Activated T-cell treated with anti-CD3 and anti-CD28 coated beads for 4 hours (primary cell): ENCODE measurements around the gene FTSJ1.

Source experiments
- DNase-seq: peaks from one replicate; pipeline ENCODE4 v3.0.0-alpha.2; 2020

Gene FTSJ1

DNA sequence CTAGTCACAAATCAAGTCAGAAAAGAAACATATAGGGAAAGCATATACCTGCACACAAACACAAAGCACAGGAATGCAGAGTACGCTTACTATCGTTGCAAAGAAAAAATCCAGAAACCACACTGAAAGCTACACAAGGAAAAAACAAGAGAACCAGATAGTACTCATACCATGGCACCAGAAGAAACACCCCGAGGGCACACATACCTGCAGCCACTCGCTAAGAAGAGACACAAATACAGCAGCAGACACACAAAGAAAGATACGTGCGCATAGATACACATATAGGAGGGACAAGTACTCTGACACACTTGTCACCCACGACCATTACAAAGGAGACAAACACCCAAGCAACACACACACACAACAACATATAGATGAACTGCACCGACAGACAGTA lies 4.5 kb upstream of the FTSJ1 start:
- DNase-seq, result no peak

DNA sequence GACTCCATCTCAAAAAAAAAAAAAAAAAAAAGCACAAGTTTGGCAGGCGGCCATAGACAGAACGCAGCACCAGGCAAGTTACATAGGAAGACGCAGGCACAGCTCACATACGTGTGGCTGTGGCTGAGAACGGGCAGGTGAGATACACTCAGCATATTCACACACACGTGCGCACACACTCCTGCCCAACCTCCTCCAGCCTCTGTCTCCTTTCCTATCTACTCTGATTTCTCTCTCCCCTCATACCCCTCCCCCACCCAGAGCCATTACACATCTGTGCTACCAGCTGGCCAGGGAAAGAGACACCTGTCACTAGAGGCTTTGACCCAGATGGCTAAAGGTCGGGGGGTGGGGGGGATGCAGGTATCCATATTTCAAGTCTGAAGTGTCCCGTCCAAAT lies 3.8 kb upstream of the FTSJ1 start:
- DNase-seq, result no peak

DNA sequence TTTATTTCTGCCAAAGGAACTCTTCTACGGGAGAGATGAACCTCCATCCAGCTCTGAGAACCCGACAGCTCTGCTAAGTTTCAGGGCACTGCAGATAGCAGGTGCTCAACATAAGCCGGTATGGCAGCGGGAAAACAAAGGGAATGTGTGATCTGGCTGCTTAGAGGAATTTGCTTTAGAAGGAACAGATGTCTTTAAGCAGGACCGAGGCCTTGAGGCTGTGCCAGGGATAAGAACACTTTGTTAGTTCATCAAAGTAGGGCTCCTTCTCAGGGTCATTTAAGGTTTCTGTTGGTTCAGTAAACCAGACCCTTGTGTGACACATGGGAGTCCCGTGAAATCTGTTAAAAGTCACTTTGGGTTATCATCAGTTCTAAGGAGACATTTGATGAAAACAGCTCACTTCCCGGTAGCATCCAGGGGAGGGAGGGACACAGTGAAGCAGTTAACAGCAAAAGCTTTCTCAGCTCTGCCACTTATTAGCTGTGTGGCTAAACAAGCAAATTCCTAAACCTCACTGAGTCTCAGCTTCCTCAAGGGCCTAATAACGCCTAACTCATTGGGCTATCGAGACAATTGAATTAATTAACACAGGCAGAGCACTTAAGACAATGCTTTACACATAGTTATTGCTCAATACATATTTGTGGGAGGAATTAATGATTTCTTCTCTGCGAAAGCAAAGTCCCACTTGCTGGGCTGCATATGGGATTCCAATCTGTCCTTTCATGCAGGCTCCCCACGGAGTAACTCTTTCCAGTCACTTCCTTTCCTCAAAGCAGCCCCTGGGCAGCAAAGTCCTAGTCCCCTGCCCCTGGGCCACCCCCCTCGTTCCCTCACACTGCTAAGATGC lies 2.9 kb upstream of the FTSJ1 start:
- no peak for DNase-seq

DNA sequence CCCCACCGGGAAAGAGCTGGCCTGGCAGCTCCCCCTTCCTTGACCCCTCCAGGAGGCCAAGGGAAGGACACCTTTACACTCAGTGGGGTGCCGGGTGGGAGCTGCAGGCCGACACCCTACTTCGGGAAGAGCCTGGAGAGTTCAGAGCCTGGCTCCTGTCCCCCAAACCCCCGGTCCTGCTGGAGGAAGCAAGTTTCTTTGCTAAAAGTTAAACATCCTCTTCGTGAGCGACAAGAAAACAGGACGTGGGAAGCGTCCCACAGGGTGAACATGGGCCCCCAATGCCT lies 2.4 kb upstream of the FTSJ1 start:
- DNase-seq, result no peak

DNA sequence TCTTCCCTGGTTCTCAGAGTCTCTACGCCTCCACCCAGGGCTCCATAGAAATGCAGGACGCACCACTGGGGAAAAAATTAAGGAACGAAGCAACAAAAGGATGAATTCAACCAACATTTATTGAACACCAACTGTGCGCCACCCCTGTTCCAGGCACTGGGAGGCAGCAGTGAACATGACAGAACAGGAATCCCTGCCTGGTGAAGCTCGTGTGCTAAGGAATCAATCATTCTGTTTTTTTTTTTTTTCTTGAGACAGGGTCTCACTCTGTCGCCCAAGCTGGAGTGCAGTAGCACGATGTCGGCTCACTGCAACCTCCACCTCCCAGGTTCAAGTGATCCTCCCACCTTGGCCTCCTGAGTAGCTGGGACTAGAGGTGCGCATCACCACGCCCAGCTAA lies 1.9 kb upstream of the FTSJ1 start:
- no peak for DNase-seq

DNA sequence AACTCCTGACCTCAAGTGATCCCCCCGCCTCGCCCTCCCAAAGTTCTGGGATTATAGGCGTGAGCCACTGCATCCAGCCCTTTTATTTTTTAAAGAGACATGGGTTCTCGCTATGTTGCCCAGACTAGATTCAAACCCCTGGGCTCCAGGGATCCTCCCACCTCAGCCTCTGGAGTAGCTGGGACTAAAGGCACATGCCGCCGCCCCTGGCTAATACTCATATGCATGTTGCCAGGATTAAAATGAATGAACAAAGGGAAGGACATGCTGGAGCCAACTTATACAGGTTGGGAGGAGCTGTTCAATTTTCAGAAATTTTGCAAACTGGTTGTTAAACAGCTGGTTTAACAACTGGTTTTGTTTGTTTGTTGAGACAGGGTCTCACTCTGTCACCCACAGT lies 1.4 kb upstream of the FTSJ1 start:
- no peak for DNase-seq

DNA sequence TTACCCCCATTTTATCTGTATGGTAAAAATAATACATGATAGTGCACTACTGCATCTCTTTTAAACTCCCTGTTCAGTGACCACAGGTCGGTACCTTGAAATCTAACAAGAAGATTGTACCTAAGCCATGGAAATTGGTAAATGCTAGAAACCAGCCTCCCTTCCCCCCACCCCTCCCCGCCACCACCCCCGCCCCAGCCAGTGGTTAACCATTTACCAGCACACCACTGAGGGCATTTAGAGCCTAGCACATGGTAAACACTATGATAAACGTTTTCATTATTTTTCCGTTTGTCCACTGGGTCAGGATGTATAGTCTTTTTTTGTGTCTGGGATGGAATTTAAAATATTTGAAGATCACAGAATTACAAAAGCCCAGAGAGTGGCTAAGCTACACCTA lies 703 bp upstream of the FTSJ1 start:
- no peak for DNase-seq

DNA sequence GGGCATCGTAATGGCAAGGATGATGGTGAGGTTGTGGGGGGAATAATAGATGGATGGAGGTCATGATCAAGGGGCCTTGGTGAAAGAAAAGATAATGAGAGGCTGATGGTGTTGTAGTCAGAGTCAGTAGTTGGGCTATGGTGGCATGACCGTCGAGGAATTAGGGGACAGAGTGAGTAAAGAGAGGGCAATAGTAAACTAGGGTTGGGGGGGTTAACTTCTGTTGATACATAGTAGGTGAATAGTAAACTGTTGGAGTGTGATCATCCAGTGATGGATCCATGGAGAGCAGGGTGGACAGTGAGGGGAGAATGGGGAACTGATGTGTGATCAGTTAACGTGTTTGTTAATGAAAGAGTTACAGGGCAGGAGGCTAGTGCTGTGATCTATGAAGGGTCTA lies 920 bp downstream of the FTSJ1 start:
- no peak for DNase-seq

DNA sequence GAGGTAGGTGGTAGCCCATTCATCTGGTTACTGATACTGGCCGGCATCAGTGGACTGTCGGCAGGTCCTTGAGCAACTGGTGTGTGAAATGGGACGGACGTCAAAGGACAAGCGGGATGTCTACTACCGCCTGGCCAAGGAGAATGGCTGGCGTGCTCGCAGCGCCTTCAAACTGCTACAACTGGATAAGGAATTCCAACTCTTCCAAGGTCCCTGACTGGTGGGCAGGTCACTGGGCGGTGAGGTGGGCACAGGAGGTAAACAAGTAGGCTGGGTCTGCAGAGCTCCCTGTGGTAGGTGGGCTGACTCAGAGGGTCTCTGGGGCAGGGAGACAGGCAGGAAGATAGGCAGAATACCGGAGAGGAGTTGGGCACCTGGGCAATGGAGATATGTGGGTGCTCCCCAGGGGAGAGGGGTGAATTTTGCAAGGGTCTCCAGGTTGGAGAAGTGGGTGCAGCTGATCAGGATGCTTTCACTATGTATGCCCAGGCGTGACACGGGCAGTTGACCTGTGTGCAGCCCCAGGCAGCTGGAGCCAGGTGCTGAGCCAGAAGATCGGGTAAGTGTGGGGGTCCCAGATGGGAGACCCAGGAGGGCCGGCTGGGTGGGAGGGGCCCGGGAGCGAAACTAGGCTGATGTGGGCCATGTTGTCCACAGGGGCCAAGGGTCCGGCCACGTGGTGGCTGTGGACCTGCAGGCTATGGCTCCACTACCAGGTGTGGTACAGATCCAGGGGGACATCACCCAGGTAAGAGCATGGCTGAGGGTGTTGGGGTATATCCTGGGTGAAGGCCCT lies 2.2 kb downstream of the FTSJ1 start:
- DNase-seq, result no peak

DNA sequence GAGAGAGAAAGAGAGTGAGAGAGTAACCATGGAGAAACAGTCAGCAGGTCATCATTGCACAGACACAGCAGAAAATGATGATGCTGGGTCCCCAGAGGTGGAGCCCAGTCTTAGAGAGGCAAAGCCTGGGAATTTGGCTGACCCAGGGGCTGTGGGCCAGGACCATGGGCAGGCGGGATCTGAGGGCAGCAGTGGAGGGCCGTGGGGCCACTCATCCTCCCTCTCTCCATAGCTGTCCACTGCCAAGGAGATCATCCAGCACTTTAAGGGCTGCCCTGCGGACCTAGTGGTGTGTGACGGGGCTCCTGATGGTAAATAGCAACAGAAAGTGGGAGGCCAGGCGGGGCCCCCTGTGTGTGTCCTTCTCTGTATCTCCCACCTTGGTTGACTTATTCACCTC lies 2.8 kb downstream of the FTSJ1 start:
- DNase-seq, result no peak

DNA sequence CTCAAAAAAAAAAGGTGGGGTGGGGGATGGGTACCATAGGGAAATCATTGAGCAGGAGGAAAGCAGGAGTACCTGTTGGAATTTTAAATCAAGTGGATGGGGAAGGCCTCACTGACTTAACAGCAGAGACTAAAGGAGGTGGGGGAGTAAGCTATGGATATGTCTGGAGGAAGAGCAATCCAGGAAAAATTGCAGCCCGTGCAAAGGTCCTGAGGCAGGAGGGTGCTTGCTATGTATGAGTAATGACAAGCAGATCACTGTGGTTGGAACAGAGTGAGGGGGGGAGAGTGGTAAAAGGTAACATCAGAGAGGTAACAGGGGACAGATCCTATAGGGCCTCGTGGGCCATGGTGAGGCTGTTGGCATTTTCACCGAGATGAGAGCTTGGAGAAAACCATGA lies 4.1 kb downstream of the FTSJ1 start:
- DNase-seq, result no peak

DNA sequence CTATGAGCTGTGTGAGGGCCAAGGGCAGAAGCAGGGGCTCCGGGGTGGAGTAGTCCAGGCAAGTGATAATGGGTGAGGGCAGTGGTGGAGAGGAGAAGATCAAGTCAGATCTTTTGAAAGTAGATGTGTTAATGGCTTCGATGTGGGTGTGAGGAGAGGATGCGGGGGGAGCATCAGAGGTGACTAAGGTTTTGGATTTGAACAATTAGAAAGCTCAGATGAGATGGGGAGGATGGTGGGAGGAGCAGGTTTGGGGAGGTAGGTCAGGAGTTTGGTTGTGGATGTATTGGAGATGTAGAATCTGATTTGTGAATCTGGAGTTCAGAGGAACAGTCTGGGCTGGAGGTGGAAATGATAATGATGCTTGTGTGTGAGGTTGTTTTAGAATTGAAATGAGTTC lies 4.6 kb downstream of the FTSJ1 start:
- no peak for DNase-seq

DNA sequence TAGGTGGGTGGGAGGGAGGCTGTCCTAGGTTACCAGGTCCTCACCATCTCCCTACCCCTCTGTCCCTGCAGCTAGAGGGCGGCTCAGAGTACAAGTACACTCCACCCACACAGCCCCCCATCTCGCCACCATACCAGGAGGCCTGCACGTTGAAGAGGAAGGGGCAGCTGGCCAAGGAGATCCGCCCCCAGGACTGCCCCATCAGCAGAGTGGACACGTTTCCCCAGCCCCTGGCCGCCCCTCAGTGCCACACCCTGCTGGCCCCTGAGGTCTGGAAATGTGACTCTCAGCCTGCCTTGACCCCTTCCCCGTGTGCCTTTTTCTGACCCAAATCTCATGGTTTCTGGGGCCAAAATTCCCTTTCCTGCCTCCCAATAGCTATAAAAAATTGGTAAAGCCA lies 6.5 kb downstream of the FTSJ1 start:
- no peak for DNase-seq

DNA sequence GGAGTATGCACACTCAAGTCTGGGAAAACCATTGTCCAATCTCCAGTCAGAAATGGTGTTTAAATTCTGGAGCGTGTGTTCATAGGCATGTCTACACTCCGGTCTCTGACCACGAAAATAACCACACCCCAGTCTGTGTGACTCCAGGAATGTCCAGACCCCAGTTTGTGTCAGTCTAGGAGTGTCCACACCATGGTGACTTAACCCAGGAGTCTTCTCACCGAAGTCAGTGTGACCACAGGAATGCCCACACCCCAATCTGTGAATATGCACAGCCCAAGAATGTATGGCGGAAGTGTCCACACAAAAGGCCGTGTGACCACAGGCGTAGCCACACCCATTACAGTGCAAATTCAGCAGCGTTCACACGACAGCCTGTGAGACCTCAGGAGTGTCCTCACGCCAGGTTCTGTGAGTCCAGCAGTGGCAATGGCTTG lies 11.4 kb downstream of the FTSJ1 start:
- DNase-seq, result no peak

DNA sequence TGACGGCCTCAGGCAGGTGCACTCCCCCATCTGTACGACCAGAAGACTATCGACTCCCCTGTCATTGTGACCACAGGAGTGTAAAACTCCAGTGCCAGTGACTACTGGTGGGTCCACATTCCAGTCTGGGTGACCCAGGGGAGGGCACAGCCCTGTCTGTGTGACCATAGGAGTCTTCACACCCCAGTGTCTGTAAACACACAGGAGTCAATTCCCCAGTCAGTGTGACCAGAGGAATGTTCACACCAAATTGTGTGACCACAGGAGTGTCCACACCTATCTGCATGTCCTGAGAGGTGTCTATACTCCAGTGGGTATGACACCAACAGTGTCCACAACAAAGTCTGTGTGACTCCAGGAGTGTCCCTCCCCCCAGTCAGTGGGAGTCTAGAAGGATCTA lies 12.0 kb downstream of the FTSJ1 start:
- no peak for DNase-seq

DNA sequence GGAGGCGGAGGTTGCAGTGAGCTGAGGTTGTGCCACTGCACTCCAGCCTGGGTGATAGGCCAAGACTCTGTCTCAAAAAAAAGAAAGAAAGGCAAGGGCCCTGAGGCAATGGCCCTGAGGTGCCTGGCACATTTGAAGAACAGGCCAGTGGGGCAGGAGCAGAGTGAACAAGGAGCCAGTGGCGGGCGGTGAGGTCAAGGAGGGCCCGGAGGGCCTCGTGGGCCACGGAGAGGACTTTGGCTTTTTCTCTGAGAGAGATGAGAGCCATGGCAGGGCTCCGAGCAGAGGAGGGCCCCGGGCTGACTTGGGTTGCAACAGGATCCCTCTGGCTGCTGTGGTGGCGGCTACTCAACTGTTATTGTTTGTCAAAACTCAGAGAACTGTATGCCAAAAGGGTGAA lies 13.3 kb downstream of the FTSJ1 start:
- no peak for DNase-seq

DNA sequence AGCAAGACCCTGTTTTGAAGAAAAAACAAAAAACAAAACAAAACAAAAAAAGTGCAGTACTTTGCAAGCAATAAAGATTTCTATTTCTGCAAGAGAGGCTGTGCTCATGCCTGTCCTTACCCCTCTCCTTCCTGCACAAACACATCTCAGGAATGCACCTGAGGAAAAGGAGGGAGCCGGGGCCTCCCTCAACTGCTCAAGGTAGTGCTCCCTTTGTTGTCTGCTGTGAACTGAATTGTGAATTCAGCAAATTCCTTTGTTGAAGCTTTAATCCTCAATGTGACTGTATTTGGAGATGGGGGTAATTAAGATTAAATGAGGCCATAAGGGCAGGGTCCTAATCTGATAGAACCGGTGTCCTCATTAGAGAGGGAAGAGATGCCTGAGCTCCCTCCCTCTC lies 13.9 kb downstream of the FTSJ1 start:
- no peak for DNase-seq

DNA sequence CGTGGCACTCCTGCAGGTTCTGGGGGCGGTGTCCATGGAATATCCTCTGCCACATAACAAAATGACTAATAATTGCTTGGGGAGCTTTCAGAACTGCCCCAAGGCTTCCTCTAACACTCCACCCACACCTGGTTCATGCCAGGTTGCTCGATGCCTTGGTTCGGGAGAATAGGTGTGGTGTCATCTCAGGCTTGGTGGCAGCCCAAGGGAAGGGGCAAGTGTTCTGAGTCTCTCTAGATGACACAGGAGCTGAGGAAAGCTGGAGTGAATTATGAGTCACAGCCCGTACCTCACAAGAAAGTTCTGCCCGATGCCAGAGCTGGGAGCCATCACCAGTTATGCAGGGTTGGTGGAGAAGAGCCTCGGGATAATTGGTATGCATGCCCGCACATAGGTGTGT lies 14.7 kb downstream of the FTSJ1 start:
- no peak for DNase-seq

DNA sequence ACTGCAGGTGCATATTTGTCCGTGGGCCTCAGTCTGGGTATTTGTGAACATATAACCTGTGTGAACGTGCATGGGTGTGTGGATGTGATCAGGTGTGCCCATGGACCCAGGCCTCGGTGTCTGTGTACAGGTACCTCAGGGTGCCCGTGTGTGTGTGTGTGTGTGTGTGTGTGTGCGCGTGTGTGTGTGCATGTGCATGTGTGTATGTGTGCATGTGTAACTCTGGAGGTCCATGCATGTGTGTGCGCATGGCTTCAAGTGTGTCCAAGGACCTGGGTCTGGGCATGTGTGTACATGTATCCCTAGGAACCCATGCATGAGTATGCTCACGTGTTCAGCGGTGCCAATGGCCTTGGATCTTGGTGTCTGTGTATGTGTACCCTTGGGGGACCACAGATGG lies 15.8 kb downstream of the FTSJ1 start:
- DNase-seq, result no peak

DNA sequence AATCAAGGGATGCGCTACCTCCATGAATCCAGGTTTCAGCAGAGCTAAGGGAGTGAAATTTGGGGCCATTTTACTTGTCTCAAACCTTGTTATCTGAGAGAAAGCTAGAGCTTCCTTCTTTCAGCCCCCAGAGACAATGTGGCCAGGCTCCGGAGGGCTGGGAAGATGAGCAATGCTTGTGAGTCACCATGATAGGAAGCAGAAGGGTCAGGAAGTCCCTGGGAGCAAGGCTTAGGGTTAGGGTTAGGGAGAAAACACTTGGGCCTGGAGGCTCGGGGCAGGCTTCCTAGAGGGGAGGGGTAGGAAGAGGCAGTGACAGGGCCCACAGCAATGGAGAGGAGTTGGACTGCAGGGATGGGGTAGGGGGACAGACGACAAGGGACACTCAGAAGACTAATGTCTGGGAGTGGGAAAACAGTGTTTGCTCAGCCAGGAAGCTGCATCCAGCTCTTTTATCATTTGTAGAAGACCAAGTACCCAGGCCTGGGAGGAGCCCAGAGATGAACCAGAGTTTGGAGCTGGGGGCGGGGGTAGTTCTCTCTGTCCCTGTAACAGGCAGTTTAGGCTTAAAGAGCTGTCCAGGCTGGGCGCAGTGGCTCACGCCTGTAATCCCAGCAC lies 16.4 kb downstream of the FTSJ1 start:
- DNase-seq, result no peak

DNA sequence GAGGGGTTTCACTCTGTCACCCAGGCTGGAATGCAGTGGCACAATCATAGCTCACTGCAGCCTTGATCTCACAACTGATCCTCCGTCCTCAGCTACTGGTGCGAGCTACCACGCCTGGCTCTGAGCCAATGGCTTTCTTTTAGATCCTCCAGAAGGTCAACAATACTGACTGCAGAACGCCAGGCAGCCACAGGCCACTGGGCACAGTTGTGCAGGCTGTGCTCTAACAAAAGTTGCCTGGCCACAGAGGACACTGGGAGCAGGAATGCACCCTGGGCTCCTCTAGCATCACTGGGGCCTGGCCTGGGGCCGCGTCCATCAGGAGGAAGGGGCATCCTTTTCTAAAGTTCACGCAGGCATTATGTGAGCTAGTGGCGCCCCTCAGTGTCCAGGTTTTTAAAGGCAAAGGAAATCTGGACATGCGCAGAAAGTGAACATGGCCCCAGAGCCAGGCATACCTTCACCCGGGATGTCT lies 17.9 kb downstream of the FTSJ1 start:
- DNase-seq, result no peak

DNA sequence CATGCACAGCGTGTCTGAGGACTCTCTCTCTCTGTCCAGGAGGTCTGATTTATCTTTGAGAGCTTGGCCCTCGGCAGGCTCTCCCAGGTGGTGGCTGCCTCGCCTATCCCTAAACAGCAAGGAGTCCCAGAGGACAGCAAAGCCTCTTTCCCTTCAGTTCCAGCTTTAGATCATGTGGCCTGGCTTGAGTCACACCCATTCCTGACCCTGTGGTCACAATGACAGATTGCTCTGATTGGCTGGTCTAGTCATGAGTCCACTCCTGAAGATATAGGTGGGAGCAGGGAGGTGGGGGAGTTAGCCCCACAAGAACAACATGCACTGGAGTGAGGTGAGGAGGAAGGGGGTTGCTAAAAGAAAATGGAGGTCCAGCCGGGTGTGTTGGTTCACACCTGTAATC lies 20.7 kb downstream of the FTSJ1 start:
- no peak for DNase-seq

DNA sequence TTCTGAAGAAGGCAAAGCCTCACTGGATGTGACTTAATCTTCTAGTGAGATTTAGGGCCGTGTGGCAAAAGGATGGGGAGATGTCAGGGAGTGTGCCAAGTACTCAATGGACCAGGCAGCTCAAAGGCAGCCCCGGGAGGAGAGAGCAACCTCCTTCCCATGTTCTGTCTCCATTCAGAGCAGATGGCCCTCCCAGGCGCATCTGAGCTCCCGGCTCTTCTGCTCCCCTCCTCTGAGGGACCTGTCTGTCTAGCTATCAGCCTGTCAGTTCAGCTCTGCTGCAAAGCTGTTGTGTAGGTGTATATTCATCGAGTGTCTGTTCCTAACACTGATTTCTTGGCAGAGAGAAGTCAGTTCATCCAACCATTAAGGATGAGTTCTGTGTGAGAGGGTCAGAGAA lies 21.9 kb downstream of the FTSJ1 start:
- DNase-seq, result no peak

DNA sequence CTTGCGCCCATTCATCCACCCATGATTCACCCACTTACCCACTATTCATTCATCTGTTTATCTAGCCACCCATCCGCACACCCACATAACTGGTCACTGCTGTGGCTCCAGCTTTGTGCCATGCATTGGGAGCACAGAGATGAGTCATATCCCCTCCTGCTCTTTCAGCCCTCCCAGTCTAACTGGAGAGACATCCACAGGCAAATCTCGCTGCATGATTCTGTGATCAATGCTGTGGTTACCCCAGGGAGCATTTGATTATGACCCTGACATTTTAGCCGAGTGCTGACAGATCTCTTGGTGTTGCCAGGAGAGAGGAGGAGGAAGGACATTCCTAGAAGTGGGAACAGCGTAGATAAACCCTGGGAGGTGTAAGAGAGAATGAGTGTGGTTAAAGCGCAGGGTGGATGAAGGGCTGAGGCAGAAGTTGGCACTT lies 22.4 kb downstream of the FTSJ1 start:
- no peak for DNase-seq
